SH-SY5Y (cell line): ENCODE data around the gene ACTA2.

ENCODE experiments used
- GATA2 ChIP-seq: IDR thresholded peaks from 2 replicates; pipeline ENCODE4 v1.6.1; 2011; ENCODE audit warnings: mild to moderate bottlenecking, low read depth, low read length
- GATA3 ChIP-seq: IDR thresholded peaks from 2 replicates; pipeline ENCODE4 v1.6.1; 2011; ENCODE audit warnings: low read depth, mild to moderate bottlenecking, low read length, moderate library complexity

Gene ACTA2

DNA sequence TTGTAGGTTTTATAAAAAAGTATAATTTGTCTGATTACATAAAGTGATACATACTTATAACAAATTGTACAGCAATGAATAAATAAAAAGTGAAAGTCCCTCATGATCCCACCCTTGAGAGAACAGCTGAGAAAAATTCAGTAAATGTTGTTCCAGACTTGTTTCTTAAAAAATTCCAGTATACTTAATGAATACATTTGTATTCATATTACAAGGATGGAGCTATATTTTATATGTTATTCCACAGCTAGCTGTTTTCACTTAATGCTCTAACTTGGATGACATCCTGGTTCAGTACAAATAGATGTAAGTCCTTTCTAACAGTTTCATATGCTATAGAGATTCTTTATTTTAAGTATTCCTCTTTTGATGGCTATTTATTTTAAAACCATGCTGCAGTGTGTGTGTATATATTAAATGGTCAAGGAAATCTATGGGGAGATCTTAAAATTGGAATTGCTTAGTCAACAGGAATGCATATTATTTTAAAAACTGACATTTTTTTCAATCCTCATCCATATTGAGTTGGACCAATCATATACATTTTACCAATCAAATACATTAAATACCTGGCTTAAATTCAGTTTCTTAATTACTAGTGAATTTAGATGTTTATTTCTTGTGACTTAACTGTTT, 63.6 kb downstream of the ACTA2 start:
- TF ChIP-seq GATA2 (no peak), GATA3 (no peak)

DNA sequence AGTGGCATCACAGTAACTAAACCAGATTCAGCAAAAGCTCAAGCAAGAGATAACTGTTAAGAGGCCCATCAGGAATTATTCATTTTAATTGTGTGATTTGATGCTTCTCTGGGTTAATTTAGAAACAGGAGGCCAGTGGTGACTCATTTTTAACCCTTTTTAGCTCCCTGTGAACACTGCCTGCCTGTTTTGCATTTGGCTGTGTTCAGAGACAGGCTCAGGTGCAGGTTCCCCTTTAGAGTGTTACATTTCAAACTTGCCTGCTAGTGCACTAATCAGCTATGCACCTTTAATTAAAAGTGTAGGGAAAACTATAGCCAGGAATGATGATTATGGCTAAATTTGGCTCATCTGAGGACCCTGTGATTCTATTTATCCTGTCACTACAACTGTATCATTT, 66.0 kb downstream of the ACTA2 start:
- TF ChIP-seq GATA2 (no peak), GATA3 (no peak)
